ENCODE data around the gene ZNF536. TPM values are rescaled to one million over a fixed set of nuclear protein-coding genes. Genes with fewer than 3 reads are reported as not detected.

ZNF536 gene
- total RNA-seq, 6 experiments from 2014 or later, result not detected

- H3K4me1 Mint-ChIP-seq (ENCODE audit: low read depth), result no peaks in the 10 kb centered on the region
- no peak overlapping the region for H3K4me3 Mint-ChIP-seq
- peaks cover 4% of the 10 kb centered on the region; the same call in 1 of the 2 replicates for H3K36me3 Mint-ChIP-seq (ENCODE audit: low read depth)
- TF ChIP-seq, protein P1, sequence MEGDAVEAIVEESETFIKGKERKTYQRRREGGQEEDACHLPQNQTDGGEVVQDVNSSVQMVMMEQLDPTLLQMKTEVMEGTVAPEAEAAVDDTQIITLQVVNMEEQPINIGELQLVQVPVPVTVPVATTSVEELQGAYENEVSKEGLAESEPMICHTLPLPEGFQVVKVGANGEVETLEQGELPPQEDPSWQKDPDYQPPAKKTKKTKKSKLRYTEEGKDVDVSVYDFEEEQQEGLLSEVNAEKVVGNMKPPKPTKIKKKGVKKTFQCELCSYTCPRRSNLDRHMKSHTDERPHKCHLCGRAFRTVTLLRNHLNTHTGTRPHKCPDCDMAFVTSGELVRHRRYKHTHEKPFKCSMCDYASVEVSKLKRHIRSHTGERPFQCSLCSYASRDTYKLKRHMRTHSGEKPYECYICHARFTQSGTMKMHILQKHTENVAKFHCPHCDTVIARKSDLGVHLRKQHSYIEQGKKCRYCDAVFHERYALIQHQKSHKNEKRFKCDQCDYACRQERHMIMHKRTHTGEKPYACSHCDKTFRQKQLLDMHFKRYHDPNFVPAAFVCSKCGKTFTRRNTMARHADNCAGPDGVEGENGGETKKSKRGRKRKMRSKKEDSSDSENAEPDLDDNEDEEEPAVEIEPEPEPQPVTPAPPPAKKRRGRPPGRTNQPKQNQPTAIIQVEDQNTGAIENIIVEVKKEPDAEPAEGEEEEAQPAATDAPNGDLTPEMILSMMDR (IDR thresholded peaks at IDR 0.05), result no peak
- DNase-seq, result no peak
- H3K27ac Mint-ChIP-seq, result no peak overlapping the region
- no peaks in the 10 kb centered on the region for H3K27me3 Mint-ChIP-seq (ENCODE audit: insufficient read depth)
- peaks cover 68% of the 10 kb centered on the region for H3K9me3 Mint-ChIP-seq
Observed at GRCh38 chr19:30326393-30326710, 45.8 kb upstream of the ZNF536 start.

GRCh38 chr19:30327331-30327730 lies 44.9 kb upstream of the ZNF536 start:
- H3K4me3 Mint-ChIP-seq, result no peak overlapping the region
- TF ChIP-seq, protein P1 (IDR thresholded peaks at IDR 0.05), result no peak
- no peak for DNase-seq
- H3K4me1 Mint-ChIP-seq (ENCODE audit: low read depth), result no peaks in the 10 kb centered on the region
- H3K27me3 Mint-ChIP-seq (ENCODE audit: insufficient read depth), result no peaks in the 10 kb centered on the region
- H3K27ac Mint-ChIP-seq, result no peak overlapping the region
- peaks cover 77% of the 10 kb centered on the region for H3K9me3 Mint-ChIP-seq
- H3K36me3 Mint-ChIP-seq (ENCODE audit: low read depth), result peaks cover 11% of the 10 kb centered on the region

DNA sequence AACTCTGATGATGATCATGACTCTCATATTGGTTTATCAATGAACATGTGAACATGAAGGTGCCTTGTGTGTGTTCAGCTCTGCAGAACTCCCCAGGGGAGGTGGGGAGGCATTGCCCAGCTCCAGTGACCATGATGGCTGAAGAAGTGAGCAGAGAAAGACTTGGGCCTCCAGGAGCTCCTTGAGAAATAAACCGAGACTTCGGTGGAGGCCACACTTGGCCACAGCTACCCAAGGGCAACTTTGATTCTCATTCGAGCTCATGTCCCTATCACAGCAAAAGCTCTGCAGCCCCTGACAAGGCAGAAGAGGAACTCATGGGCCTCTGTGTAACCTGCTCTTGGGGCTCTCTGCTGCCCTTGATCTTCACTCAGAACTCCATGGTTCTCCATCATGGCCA lies 44.1 kb upstream of the ZNF536 start:
- DNase-seq, result no peak
- Mint-ChIP-seq H3K4me1 (ENCODE audit: low read depth) (no peaks in the 10 kb centered on the region), H3K4me3 (no peak overlapping the region), H3K36me3 (ENCODE audit: low read depth) (peaks cover 15% of the 10 kb centered on the region), H3K27ac (no peak overlapping the region), H3K9me3 (peaks cover 74% of the 10 kb centered on the region), H3K27me3 (ENCODE audit: insufficient read depth) (no peaks in the 10 kb centered on the region)
- TF ChIP-seq, protein P1 (IDR thresholded peaks at IDR 0.05), result no peak

DNA sequence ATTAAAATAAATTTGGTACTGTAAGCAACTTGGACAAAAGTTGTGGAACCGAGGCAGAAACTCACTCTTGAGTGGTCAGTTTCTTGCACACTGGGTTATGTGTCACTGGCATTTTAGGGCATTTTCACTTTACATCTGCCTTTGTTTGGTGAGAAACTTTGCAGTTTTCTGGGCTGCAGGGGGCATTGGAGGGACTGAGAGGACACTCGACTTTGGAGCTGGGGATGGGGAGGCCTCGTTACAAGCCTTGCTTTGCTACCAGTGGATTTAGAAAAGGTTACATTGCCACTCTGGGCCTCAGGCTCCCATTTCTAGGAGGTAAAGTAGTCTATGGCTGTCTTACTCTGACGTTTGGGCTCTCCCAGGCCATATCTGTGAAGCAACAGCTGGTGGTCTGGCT lies 41.9 kb upstream of the ZNF536 start:
- Mint-ChIP-seq H3K27ac (no peak overlapping the region), H3K9me3 (peaks cover 60% of the 10 kb centered on the region), H3K4me1 (ENCODE audit: low read depth) (no peaks in the 10 kb centered on the region), H3K36me3 (ENCODE audit: low read depth) (peaks cover 11% of the 10 kb centered on the region), H3K27me3 (ENCODE audit: insufficient read depth) (no peaks in the 10 kb centered on the region), H3K4me3 (no peak overlapping the region)
- TF ChIP-seq, protein P1 (IDR thresholded peaks at IDR 0.05), result no peak
- no peak for DNase-seq

- DNase-seq, result no peak
- Mint-ChIP-seq H3K36me3 (ENCODE audit: low read depth) (peaks cover 11% of the 10 kb centered on the region), H3K4me3 (no peak overlapping the region), H3K27ac (no peak overlapping the region), H3K4me1 (ENCODE audit: low read depth) (no peaks in the 10 kb centered on the region), H3K9me3 (peaks cover 45% of the 10 kb centered on the region), H3K27me3 (ENCODE audit: insufficient read depth) (no peaks in the 10 kb centered on the region; the same call in 1 of the 2 replicates)
- TF ChIP-seq, protein P1 (IDR thresholded peaks at IDR 0.05), result no peak
Observed at GRCh38 chr19:30332445-30333234, 39.5 kb upstream of the ZNF536 start.
